ENCODE data around the gene SRRM2. TPM values are rescaled to one million over a fixed set of nuclear protein-coding genes. Genes with fewer than 3 reads are reported as not detected.

SRRM2 gene
- total RNA-seq, 2 experiments from 2014 or later, result 483 to 526 TPM

DNA sequence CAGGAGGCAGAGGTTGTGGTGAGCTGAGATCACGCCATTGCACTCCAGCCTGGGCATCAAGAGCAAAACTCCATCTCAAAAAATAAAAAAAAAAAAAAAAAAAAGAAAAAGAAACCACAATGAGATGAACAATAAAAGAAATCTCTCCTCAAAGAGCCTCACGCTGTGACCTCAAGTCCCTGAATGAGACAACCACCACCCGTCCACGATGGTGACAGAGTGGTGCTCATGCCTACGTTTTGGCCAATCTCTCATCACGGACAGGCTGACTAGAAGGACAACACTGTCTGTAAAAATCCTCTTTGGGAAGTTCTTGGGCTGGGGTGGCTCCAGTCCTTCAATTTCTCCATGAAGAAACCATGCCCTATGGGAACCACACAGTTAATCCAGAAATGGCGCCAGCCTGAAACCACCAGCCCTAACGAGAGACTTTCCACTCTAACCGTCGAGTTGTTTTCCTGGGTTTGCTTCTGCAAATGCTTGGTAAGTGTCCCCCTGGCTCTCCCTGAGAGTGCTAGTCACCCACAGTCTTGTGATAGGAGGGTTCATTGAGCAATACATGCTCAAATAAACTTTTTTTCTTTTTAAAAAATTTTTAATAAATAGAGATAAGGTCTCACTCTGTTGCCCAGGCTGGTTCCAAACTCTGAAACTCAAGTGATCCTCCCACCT is 17.5 kb upstream of the SRRM2 start:
- Mint-ChIP-seq H3K27ac (no peak overlapping the region), H3K36me3 (no peaks in the 10 kb centered on the region), H3K27me3 (peaks cover 1% of the 10 kb centered on the region), H3K4me3 (no peak overlapping the region), H3K9me3 (no peaks in the 10 kb centered on the region), H3K4me1 (ENCODE audit: low read depth) (no peaks in the 10 kb centered on the region)
- no peak for DNase-seq
- intact Hi-C loops (cut with micrococcal nuclease), result no loop called here
- POLR2A ChIA-PET, result no interaction called here
- CTCF ChIA-PET, result no interaction called here

- no peak overlapping the region for H3K4me3 Mint-ChIP-seq
- ChIA-PET POLR2A (no interaction called here), CTCF (no interaction called here)
- no peak for DNase-seq
- intact Hi-C loops (cut with micrococcal nuclease), result no loop called here
- H3K36me3 Mint-ChIP-seq, result no peaks in the 10 kb centered on the region
- no peak overlapping the region for H3K27ac Mint-ChIP-seq
- no peaks in the 10 kb centered on the region for H3K4me1 Mint-ChIP-seq (ENCODE audit: low read depth)
- no peaks in the 10 kb centered on the region for H3K9me3 Mint-ChIP-seq
- peaks cover 1% of the 10 kb centered on the region for H3K27me3 Mint-ChIP-seq
Observed at GRCh38 chr16:2736476-2737237, 15.8 kb upstream of the SRRM2 start.

- intact Hi-C loops (cut with micrococcal nuclease), result no loop called here
- POLR2A ChIA-PET, result no interaction called here
Observed at GRCh38 chr16:2737238-2737605, 15.2 kb upstream of the SRRM2 start.

GRCh38 chr16:2737895-2738418 is 14.5 kb upstream of the SRRM2 start:
- Mint-ChIP-seq H3K4me1 (ENCODE audit: low read depth) (no peaks in the 10 kb centered on the region), H3K27ac (no peak overlapping the region), H3K9me3 (no peaks in the 10 kb centered on the region), H3K36me3 (no peaks in the 10 kb centered on the region), H3K27me3 (peaks cover 1% of the 10 kb centered on the region), H3K4me3 (no peak overlapping the region)
- intact Hi-C loops (cut with micrococcal nuclease), result no loop called here
- ChIA-PET CTCF (interaction anchor here (0.6 kb wide), 2 partner anchors 9 to 1014 kb away, joined by 3 read pairs; no protein-coding TSS in a partner anchor), POLR2A (no interaction called here)
- DNase-seq, result no peak

More at GRCh38 chr16:2737238-2737605, 15.2 kb upstream of the SRRM2 start:
- H3K27me3 Mint-ChIP-seq, result peaks cover 1% of the 10 kb centered on the region
- no peaks in the 10 kb centered on the region for H3K36me3 Mint-ChIP-seq
- H3K4me1 Mint-ChIP-seq (ENCODE audit: low read depth), result no peaks in the 10 kb centered on the region
- DNase-seq, result no peak
- no peaks in the 10 kb centered on the region for H3K9me3 Mint-ChIP-seq
- H3K27ac Mint-ChIP-seq, result no peak overlapping the region
- H3K4me3 Mint-ChIP-seq, result no peak overlapping the region
- CTCF ChIA-PET, result no interaction called here

- ChIA-PET CTCF (interaction anchor here (0.6 kb wide), 1 partner anchor 10 kb away, joined by 3 read pairs; no protein-coding TSS in a partner anchor), POLR2A (no interaction called here)
- intact Hi-C loops (cut with micrococcal nuclease), result no loop called here
- H3K36me3 Mint-ChIP-seq, result no peaks in the 10 kb centered on the region
- H3K9me3 Mint-ChIP-seq, result no peaks in the 10 kb centered on the region
- peaks cover 1% of the 10 kb centered on the region for H3K27me3 Mint-ChIP-seq
- H3K27ac Mint-ChIP-seq, result no peak overlapping the region
- H3K4me3 Mint-ChIP-seq, result no peak overlapping the region
- DNase-seq, result no peak
- H3K4me1 Mint-ChIP-seq (ENCODE audit: low read depth), result no peaks in the 10 kb centered on the region
Observed at GRCh38 chr16:2738615-2739014, 13.8 kb upstream of the SRRM2 start.

DNA sequence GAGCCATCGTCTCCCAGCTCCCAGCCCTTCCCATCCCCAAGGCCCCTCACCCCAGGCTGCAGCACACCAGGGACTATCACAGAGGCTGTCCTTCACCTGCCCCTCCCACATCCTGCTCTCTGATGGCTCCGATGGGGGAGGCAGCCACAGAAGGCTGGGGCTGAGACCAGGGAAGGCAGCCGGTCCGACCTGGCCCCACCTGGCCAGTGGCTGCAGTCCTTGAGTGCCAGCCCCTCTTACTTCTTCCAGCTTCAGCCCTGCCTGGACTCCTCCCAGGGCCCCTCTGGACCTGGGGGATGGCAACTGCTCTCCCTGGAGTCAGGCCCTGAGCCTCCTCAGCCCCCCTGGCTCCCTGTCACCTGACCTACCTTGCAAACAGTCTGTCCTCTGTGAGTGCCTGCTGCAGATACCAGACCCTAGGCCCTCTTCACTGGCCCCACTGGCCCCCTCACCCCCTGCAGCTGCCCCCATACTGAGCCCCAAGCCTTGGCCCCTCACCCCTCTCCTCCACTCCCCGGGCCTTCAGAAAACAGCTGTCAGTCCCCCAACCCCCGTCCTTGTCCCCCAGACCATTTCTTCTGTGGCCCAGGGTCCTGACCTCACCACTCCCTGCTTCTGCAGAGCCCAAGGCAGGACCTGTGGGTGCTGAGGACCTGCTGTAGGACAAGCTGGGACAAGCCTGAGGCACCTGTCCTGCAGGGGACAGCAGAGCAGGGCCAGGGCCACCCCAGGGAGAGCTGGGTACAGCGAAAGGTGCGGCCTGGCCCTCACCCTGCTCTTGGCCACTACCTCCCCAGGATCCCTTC is 12.6 kb upstream of the SRRM2 start:
- no peak overlapping the region for H3K27ac Mint-ChIP-seq
- intact Hi-C loops (cut with micrococcal nuclease), result no loop called here

DNA sequence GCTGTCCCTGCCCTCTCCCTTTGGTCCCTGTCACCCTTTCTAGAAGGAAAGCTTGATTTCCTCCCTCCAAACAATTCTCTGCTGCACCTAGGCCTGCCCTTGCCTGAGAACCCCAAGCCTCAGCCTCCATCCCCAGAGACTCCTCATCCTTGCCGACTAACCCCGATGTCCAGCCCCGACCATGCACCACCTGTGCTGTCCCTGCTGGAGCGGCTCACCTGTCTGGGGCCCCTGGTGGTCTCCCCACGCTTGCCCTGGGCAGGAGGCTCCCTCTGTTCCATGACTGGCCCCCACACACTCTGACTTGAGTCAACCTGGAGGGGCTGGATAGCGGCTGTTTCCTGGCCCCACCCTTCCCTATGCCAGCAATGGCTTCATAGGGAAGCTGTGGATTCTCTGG is 12.0 kb upstream of the SRRM2 start:
- Mint-ChIP-seq H3K27me3 (no peaks in the 10 kb centered on the region), H3K9me3 (no peaks in the 10 kb centered on the region), H3K4me3 (no peak overlapping the region), H3K27ac (no peak overlapping the region), H3K36me3 (no peaks in the 10 kb centered on the region), H3K4me1 (ENCODE audit: low read depth) (no peaks in the 10 kb centered on the region)
- CTCF ChIA-PET, result no interaction called here
- POLR2A ChIA-PET, result interaction anchor here (0.7 kb wide), 1 partner anchor 234 kb away, joined by 3 read pairs; no protein-coding TSS in a partner anchor
- no peak for DNase-seq
- intact Hi-C loops (cut with micrococcal nuclease), result no loop called here

More for the DNA sequence above, 12.6 kb upstream of the SRRM2 start:
- no peaks in the 10 kb centered on the region for H3K4me1 Mint-ChIP-seq (ENCODE audit: low read depth)
- H3K36me3 Mint-ChIP-seq, result no peaks in the 10 kb centered on the region
- CTCF ChIA-PET, result no interaction called here
- H3K9me3 Mint-ChIP-seq, result no peaks in the 10 kb centered on the region
- no peak for DNase-seq
- H3K4me3 Mint-ChIP-seq, result no peak overlapping the region
- POLR2A ChIA-PET, result interaction anchor here (0.7 kb wide), 1 partner anchor 234 kb away, joined by 3 read pairs; no protein-coding TSS in a partner anchor
- peaks cover 1% of the 10 kb centered on the region for H3K27me3 Mint-ChIP-seq

GRCh38 chr16:2741168-2741567 is 11.3 kb upstream of the SRRM2 start:
- CTCF ChIA-PET, result no interaction called here

DNA sequence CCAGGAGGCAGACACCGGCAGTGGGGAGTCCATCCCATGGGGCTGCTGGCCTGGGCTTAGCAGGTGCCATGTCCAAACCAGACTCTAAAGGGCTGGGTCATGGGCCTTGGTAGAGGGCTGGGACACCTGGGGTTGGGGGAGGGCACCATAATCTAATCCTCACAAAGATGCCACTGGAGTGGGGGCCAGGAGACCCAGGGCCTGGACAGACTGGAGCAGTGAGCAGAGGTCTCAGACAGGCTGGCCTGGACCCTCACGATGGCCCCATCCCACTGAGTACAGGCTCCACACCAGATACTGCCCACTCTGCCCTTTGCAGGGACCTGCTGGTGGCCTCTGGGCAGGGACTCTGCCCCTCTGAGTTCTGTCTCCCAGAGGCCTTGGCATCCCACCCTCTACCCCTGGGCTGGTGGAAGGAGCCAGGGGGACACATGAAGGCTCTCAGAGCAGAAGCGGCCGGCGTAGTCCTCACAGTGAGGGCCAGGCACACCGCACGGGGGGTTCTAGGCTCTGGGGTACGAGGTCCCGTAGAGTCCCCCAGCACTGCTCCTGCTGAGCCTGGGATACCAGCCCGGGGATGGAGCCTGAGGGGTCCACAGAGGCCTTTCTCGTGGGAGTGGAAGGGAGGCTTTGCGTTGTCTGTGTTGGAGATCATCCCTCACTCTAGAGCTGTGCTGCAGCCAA is 10.0 kb upstream of the SRRM2 start:
- Mint-ChIP-seq H3K4me3 (no peak overlapping the region), H3K4me1 (ENCODE audit: low read depth) (no peaks in the 10 kb centered on the region), H3K27me3 (no peaks in the 10 kb centered on the region), H3K9me3 (no peaks in the 10 kb centered on the region), H3K27ac (no peak overlapping the region), H3K36me3 (no peaks in the 10 kb centered on the region)
- ChIA-PET CTCF (no interaction called here), POLR2A (interaction anchor here (0.9 kb wide), 1 partner anchor 9 kb away, joined by 3 read pairs; no protein-coding TSS in a partner anchor)
- no peak for DNase-seq
- intact Hi-C loops (cut with micrococcal nuclease), result no loop called here

More at GRCh38 chr16:2741168-2741567, 11.3 kb upstream of the SRRM2 start:
- Mint-ChIP-seq H3K36me3 (no peaks in the 10 kb centered on the region), H3K9me3 (no peaks in the 10 kb centered on the region), H3K27ac (no peak overlapping the region), H3K4me1 (ENCODE audit: low read depth) (no peaks in the 10 kb centered on the region), H3K27me3 (no peaks in the 10 kb centered on the region), H3K4me3 (no peak overlapping the region)
- POLR2A ChIA-PET, result no interaction called here
- intact Hi-C loops (cut with micrococcal nuclease), result no loop called here
- DNase-seq, result no peak

- Mint-ChIP-seq H3K27ac (no peak overlapping the region), H3K4me3 (no peak overlapping the region), H3K4me1 (ENCODE audit: low read depth) (no peaks in the 10 kb centered on the region), H3K9me3 (no peaks in the 10 kb centered on the region), H3K27me3 (no peaks in the 10 kb centered on the region), H3K36me3 (no peaks in the 10 kb centered on the region)
- ChIA-PET POLR2A (interaction anchor here (0.9 kb wide), 1 partner anchor 9 kb away, joined by 3 read pairs; no protein-coding TSS in a partner anchor), CTCF (no interaction called here)
- intact Hi-C loops (cut with micrococcal nuclease), result no loop called here
- DNase-seq, result no peak
Observed at GRCh38 chr16:2743007-2743810, 9.2 kb upstream of the SRRM2 start.

DNA sequence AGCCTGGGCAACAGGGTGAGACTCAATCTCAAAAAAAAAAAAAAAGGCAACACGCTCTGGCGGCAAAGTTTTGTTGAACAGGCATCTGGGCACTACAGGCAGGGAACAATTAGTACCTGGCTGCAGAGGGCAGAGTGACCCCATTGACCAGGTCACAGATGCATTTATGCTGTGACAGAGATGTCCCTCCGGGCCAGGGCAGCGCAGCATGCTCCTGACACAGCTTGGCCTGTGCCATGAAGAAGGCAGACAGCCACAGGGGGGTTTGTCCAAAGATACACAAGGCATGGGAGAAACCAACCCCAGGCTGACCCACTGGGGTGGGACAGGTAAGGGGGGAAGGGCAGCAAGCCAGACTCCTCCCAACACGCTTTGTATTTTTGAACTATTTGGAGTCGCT is 7.7 kb upstream of the SRRM2 start:
- no peak overlapping the region for H3K27ac Mint-ChIP-seq
- ChIA-PET CTCF (no interaction called here), POLR2A (no interaction called here)
- H3K4me1 Mint-ChIP-seq (ENCODE audit: low read depth), result no peaks in the 10 kb centered on the region
- H3K9me3 Mint-ChIP-seq, result no peaks in the 10 kb centered on the region
- no peaks in the 10 kb centered on the region for H3K27me3 Mint-ChIP-seq
- H3K36me3 Mint-ChIP-seq, result no peaks in the 10 kb centered on the region
- H3K4me3 Mint-ChIP-seq, result no peak overlapping the region
- intact Hi-C loops (cut with micrococcal nuclease), result no loop called here
- no peak for DNase-seq

Measured in activated CD4-positive, alpha-beta memory T cell treated with anti-CD3 and anti-CD28 coated beads for 36 hours (primary cell).